ENCODE measurements around the gene TTC34. TPM values are rescaled to one million over a fixed set of nuclear protein-coding genes. Genes with fewer than 3 reads are reported as not detected.

The TTC34 gene
- total RNA-seq, 1 experiment from 2014 or later: 0.79 TPM

DNA sequence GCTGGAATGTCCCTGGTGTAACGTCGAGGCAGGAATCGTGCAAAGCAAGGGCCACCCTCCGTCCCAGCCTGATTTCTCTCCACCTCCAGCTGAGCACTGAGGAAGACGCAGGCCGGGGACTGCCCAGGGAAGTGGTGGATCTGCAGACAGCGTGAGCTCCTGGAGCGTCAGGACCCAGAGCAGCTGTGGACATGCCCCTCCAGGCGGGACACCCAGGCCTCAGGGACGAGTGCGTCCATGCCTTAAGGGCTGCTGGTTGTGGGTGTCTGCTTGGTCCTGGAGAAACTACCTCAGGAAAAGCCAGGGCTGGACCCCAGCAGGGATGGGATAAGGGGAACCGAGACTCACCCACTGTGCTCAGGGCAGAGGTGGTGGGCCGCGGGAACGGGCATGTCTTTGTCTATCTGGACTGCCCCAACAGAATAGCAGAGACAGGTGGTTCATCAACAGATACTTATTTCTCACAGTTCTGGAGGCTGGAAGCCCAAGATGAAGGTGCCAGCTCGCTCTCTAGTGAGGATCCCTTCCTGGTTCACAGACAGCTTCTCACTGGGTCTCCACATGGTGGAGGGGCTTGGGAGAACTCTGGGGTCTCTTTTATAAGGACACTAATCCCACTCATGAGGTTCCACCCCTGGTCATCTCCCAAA lies 162.9 kb downstream of the TTC34 start:
- ChIA-PET POLR2A (no interaction called here), CTCF (no interaction called here)
- no peaks in the 10 kb centered on the region for H3K27me3 Mint-ChIP-seq (ENCODE audit: insufficient read depth, unreplicated experiment)
- Histone ChIP-seq H3K4me3 (ENCODE audit: low read depth, low read length) (no peak overlapping the region), H3K4me1 (no peaks in the 10 kb centered on the region), H3K36me3 (ENCODE audit: control insufficient read depth, insufficient read depth, low read length) (no peaks in the 10 kb centered on the region), H3K9me3 (peaks cover 14% of the 10 kb centered on the region), H3K27me3 (replicated peaks; ENCODE audit: control insufficient read depth, insufficient read depth, low read length) (no peaks in the 10 kb centered on the region)
- no peak for TF ChIP-seq CTCF (IDR thresholded peaks at IDR 0.05; ENCODE audit: insufficient read depth in 1 of 2, low read depth in 1 of 2, low read length in 1 of 2, severe bottlenecking in 1 of 2, unreplicated experiment in 1 of 2)
- DNase-seq: no peak
- H3K4me1 Mint-ChIP-seq (ENCODE audit: low read depth, unreplicated experiment): no peaks in the 10 kb centered on the region
- peaks cover 8% of the 10 kb centered on the region for H3K9me3 Mint-ChIP-seq (ENCODE audit: unreplicated experiment)
- H3K36me3 Mint-ChIP-seq (ENCODE audit: insufficient read depth, unreplicated experiment): no peaks in the 10 kb centered on the region
- no peak overlapping the region for H3K4me3 Mint-ChIP-seq (ENCODE audit: unreplicated experiment)
- intact Hi-C loops (cut with micrococcal nuclease; ENCODE audit: unreplicated experiment): no loop called here
- no TSS peak for BruUV-seq (replicated peaks)
- no peak overlapping the region for H3K27ac Mint-ChIP-seq (ENCODE audit: unreplicated experiment)

GRCh38 chr1:2637442-2638145 lies 163.9 kb downstream of the TTC34 start:
- H3K4me3 ChIP-seq (ENCODE audit: low read depth, low read length): no peak overlapping the region
- peaks cover 5% of the 10 kb centered on the region for H3K36me3 Mint-ChIP-seq (ENCODE audit: insufficient read depth, unreplicated experiment)
- POLR2A ChIA-PET: no interaction called here
- intact Hi-C loops (cut with micrococcal nuclease; ENCODE audit: unreplicated experiment): no loop called here
- no peak overlapping the region for H3K4me3 Mint-ChIP-seq (ENCODE audit: unreplicated experiment)
- no peak for TF ChIP-seq CTCF (IDR thresholded peaks at IDR 0.05; ENCODE audit: insufficient read depth in 1 of 2, low read depth in 1 of 2, low read length in 1 of 2, severe bottlenecking in 1 of 2, unreplicated experiment in 1 of 2)
- H3K27me3 ChIP-seq (replicated peaks; ENCODE audit: control insufficient read depth, insufficient read depth, low read length): no peaks in the 10 kb centered on the region
- no peaks in the 10 kb centered on the region for H3K4me1 ChIP-seq
- no peak overlapping the region for H3K27ac Mint-ChIP-seq (ENCODE audit: unreplicated experiment)
- BruUV-seq (replicated peaks): no TSS peak
- CTCF ChIA-PET: no interaction called here
- DNase-seq: no peak
- peaks cover 8% of the 10 kb centered on the region for H3K9me3 Mint-ChIP-seq (ENCODE audit: unreplicated experiment)
- H3K27me3 Mint-ChIP-seq (ENCODE audit: insufficient read depth, unreplicated experiment): no peaks in the 10 kb centered on the region
- peaks cover 14% of the 10 kb centered on the region for H3K9me3 ChIP-seq
- no peaks in the 10 kb centered on the region for H3K4me1 Mint-ChIP-seq (ENCODE audit: low read depth, unreplicated experiment)
- no peaks in the 10 kb centered on the region for H3K36me3 ChIP-seq (ENCODE audit: control insufficient read depth, insufficient read depth, low read length)

GRCh38 chr1:2636733-2637132 lies 164.8 kb downstream of the TTC34 start:
- CTCF ChIA-PET: no interaction called here
- Histone ChIP-seq H3K4me3 (ENCODE audit: low read depth, low read length) (no peak overlapping the region), H3K4me1 (no peaks in the 10 kb centered on the region), H3K9me3 (peaks cover 14% of the 10 kb centered on the region), H3K27me3 (replicated peaks; ENCODE audit: control insufficient read depth, insufficient read depth, low read length) (no peaks in the 10 kb centered on the region), H3K36me3 (ENCODE audit: control insufficient read depth, insufficient read depth, low read length) (no peaks in the 10 kb centered on the region)
- TF ChIP-seq CTCF (IDR thresholded peaks at IDR 0.05; ENCODE audit: insufficient read depth in 1 of 2, low read depth in 1 of 2, low read length in 1 of 2, severe bottlenecking in 1 of 2, unreplicated experiment in 1 of 2): no peak
- no peak for DNase-seq
- no TSS peak for BruUV-seq (replicated peaks)
- Mint-ChIP-seq H3K27me3 (ENCODE audit: insufficient read depth, unreplicated experiment) (no peaks in the 10 kb centered on the region), H3K9me3 (ENCODE audit: unreplicated experiment) (peaks cover 8% of the 10 kb centered on the region), H3K4me3 (ENCODE audit: unreplicated experiment) (no peak overlapping the region), H3K4me1 (ENCODE audit: low read depth, unreplicated experiment) (no peaks in the 10 kb centered on the region), H3K36me3 (ENCODE audit: insufficient read depth, unreplicated experiment) (peaks cover 5% of the 10 kb centered on the region), H3K27ac (ENCODE audit: unreplicated experiment) (no peak overlapping the region)
- POLR2A ChIA-PET: no interaction called here
- intact Hi-C loops (cut with micrococcal nuclease; ENCODE audit: unreplicated experiment): no loop called here
